Esophagus muscularis mucosa (tissue), 2 donors: ENCODE results near the gene GATB.

ENCODE experiments used
- POLR2A ChIP-seq: fragments of 450-650 bp; IDR thresholded peaks from one replicate; pipeline ENCODE4 v1.6.1; 2017; ENCODE audit warnings: antibody characterized with exemption, moderate library complexity, mild to moderate bottlenecking, low read depth
- POLR2AphosphoS5 ChIP-seq, 2 donors: sonication (generic); formaldehyde crosslinking; IDR thresholded peaks; one replicate each; pipeline ENCODE4 v1.6.1; 2017; ENCODE audit warnings: antibody characterized with exemption in 2 of 2

DNA sequence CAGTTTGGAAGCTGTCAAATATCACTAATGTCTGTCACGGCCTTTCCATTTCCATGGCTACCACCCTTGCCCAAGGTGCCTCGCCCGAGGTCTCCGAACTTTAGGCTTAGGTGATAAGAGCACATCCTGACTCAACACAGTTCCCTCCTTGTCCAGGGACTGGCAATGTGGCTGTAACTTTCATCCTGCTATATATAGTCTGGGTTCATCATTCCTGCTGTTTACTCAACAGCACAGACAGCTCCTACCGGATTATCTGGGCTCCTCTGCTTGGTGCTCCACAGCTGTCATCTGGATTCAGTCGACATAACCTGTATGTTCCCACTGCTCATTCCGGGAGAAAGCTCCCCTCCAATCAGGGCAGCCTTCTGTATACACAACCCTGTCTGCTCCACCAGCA lies 51.2 kb downstream of the GATB start:
- TF ChIP-seq POLR2AphosphoS5 (IDR thresholded peaks at IDR 0.05) (no peak), POLR2A (no peak)
